ENCODE measurements around the gene RASA4B.
"Not testable (repeated sequence)": the region's sequence is repeated elsewhere in the genome, so short reads cannot be mapped to it uniquely, and the experiment has no call there.

RASA4B gene

GRCh38 chr7:102517550-102518147, at the start of gene RASA4B:
RASA4B (minus strand) TSS chr7:102517777; CDS start chr7:102517710, 67 bp downstream.
- not testable (repeated sequence) for DNase-seq

- DNase-seq, result not testable (repeated sequence)
These were observed 33.3 kb upstream of the RASA4B start, which contains the start of gene SPDYE2 for GRCh38 chr7:102550808-102551422. SPDYE2 (plus strand) TSS chr7:102551226; CDS start chr7:102553256, 2,030 bp downstream.

GRCh38 chr7:102546353-102546752, 28.8 kb upstream of the RASA4B start:
- not testable (repeated sequence) for DNase-seq

- not testable (repeated sequence) for DNase-seq
These were observed 27.7 kb upstream of the RASA4B start for GRCh38 chr7:102545288-102545687.

- DNase-seq, result not testable (repeated sequence)
These were observed 26.8 kb upstream of the RASA4B start for GRCh38 chr7:102544372-102544771.

GRCh38 chr7:102543596-102543995, 26.0 kb upstream of the RASA4B start, which contains the start of gene UPK3BL2:
UPK3BL2 (minus strand) TSS chr7:102543696; CDS start chr7:102543636, 60 bp downstream.
- not testable (repeated sequence) for DNase-seq

GRCh38 chr7:102542771-102543170, 25.2 kb upstream of the RASA4B start:
- not testable (repeated sequence) for DNase-seq

- not testable (repeated sequence) for DNase-seq
These were observed 24.5 kb upstream of the RASA4B start for GRCh38 chr7:102542083-102542482.

- not testable (repeated sequence) for DNase-seq
These were observed 23.0 kb upstream of the RASA4B start for GRCh38 chr7:102540604-102541003.

GRCh38 chr7:102535062-102535615, 17.6 kb upstream of the RASA4B start:
- DNase-seq, result not testable (repeated sequence)

GRCh38 chr7:102532127-102532526, 14.6 kb upstream of the RASA4B start:
- DNase-seq, result not testable (repeated sequence)

GRCh38 chr7:102531583-102531982, 14.0 kb upstream of the RASA4B start:
- not testable (repeated sequence) for DNase-seq

GRCh38 chr7:102527822-102528793, 10.5 kb upstream of the RASA4B start:
- not testable (repeated sequence) for DNase-seq

- DNase-seq, result not testable (repeated sequence)
These were observed 9.6 kb upstream of the RASA4B start for GRCh38 chr7:102527182-102527581.

GRCh38 chr7:102524803-102525202, 7.2 kb upstream of the RASA4B start:
- DNase-seq, result not testable (repeated sequence)

GRCh38 chr7:102520797-102521196, 3.2 kb upstream of the RASA4B start:
- DNase-seq, result not testable (repeated sequence)

GRCh38 chr7:102516951-102517350, 626 bp downstream of the RASA4B start:
- not testable (repeated sequence) for DNase-seq

GRCh38 chr7:102515889-102516288, 1.7 kb downstream of the RASA4B start:
- not testable (repeated sequence) for DNase-seq

- not testable (repeated sequence) for DNase-seq
These were observed 2.5 kb downstream of the RASA4B start for GRCh38 chr7:102514881-102515721.

GRCh38 chr7:102512642-102513221, 4.8 kb downstream of the RASA4B start:
- not testable (repeated sequence) for DNase-seq

- not testable (repeated sequence) for DNase-seq
These were observed 5.6 kb downstream of the RASA4B start for GRCh38 chr7:102511860-102512522.
